GM23338 (cell line): ENCODE results near the gene KCNT1.

ENCODE experiments used
- EZH2 ChIP-seq: fragments of 200-600 bp; sonication (generic); IDR thresholded peaks from one replicate; pipeline ENCODE4 v1.8.0; 2017; ENCODE audit warnings: antibody characterized with exemption, mild to moderate bottlenecking, low read depth; ENCODE audit not compliant: unreplicated experiment
- EZH2phosphoT487 ChIP-seq: fragments of 200-600 bp; sonication (generic); IDR thresholded peaks from one replicate; pipeline ENCODE4 v1.8.1; 2018; ENCODE audit warnings: antibody characterized with exemption; ENCODE audit not compliant: unreplicated experiment
- POLR2AphosphoS5 ChIP-seq: IDR thresholded peaks from 2 replicates; pipeline ENCODE4 v1.6.1; 2016; ENCODE audit warnings: antibody characterized with exemption, low read depth
- TF ChIP-seq, protein P1 (sequence below), 2 experiments: fragments of 200-600 bp in 1 of 2; sonication (generic) in 1 of 2; conservative IDR thresholded peaks; 2 replicates each; pipeline versions ENCODE4 v1.5.1 to v1.6.1; 2016 to 2017; ENCODE audit warnings: antibody characterized with exemption in 2 of 2, low read depth in 2 of 2, mild to moderate bottlenecking in 2 of 2, moderate library complexity in 1 of 2

DNA sequence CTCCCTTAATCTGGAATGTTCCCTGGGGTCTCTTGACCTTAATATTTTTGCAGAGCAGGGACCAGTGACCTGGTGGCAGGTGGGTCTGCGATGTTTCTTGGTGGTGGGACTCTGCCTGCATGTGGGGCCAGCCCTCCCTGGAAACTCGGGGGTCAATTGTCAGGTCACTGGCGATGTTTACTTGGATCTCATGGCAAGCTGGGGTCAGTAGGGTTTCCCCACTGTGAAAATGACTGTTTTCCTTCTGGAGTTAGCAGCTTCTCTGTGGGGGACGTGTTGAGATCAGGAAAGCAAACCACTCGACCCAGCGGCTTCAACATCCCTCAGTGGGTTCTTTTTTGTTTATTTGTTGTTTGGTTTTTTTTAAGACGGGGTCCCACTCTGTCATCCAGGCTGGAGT is 73.9 kb downstream of the KCNT1 start:
- TF ChIP-seq, protein P1, sequence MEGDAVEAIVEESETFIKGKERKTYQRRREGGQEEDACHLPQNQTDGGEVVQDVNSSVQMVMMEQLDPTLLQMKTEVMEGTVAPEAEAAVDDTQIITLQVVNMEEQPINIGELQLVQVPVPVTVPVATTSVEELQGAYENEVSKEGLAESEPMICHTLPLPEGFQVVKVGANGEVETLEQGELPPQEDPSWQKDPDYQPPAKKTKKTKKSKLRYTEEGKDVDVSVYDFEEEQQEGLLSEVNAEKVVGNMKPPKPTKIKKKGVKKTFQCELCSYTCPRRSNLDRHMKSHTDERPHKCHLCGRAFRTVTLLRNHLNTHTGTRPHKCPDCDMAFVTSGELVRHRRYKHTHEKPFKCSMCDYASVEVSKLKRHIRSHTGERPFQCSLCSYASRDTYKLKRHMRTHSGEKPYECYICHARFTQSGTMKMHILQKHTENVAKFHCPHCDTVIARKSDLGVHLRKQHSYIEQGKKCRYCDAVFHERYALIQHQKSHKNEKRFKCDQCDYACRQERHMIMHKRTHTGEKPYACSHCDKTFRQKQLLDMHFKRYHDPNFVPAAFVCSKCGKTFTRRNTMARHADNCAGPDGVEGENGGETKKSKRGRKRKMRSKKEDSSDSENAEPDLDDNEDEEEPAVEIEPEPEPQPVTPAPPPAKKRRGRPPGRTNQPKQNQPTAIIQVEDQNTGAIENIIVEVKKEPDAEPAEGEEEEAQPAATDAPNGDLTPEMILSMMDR (conservative IDR thresholded peaks at IDR 0.05; ENCODE audit: low read depth in 2 of 2): no peak
- TF ChIP-seq POLR2AphosphoS5: no peak
- no peak for TF ChIP-seq EZH2phosphoT487
- TF ChIP-seq EZH2: no peak
